ENCODE measurements around the gene PNPLA1. TPM values are rescaled to one million over a fixed set of nuclear protein-coding genes. Genes with fewer than 3 reads are reported as not detected.
"Not testable (repeated sequence)": the region's sequence is repeated elsewhere in the genome, so short reads cannot be mapped to it uniquely, and the experiment has no call there.

The PNPLA1 gene
- polyA plus RNA-seq, 4 donors = 0.55 to 2.7 (median 1.9) TPM

DNA sequence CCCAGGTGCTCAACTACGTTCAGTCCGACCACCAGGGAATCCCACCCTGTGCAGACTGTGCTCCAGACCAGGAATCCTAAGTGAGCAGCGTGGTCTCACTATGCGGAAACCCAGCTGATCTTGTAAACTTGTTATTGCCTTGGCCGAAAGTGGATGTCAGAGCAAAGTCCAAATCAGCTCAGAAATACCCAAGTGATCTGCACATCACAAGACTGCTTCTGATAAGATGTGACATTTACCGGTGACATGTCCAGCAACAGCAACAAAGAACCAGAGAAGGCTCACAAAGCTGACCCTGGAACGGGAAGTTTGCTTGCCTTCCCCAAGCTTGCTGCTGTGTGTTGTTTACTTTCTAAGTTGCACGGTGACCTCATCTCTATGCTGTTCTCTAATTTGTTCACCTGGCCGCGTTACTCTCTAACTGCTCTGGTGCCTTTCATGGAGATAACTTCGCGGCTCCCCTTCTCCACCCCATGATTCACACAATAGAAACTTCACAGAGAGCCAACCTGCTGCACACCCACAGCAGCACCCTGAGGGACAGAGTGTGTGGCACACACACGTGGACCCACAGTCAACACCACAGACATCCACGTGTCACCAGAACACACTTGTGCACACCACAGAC is 65.1 kb downstream of the PNPLA1 start:
- no peak for FAIRE-seq
- H3K27me3 ChIP-seq (ENCODE audit: control insufficient read depth in 3 of 3, insufficient read depth in 3 of 3, low read length in 3 of 3) = no peaks in the 10 kb centered on the region

DNA sequence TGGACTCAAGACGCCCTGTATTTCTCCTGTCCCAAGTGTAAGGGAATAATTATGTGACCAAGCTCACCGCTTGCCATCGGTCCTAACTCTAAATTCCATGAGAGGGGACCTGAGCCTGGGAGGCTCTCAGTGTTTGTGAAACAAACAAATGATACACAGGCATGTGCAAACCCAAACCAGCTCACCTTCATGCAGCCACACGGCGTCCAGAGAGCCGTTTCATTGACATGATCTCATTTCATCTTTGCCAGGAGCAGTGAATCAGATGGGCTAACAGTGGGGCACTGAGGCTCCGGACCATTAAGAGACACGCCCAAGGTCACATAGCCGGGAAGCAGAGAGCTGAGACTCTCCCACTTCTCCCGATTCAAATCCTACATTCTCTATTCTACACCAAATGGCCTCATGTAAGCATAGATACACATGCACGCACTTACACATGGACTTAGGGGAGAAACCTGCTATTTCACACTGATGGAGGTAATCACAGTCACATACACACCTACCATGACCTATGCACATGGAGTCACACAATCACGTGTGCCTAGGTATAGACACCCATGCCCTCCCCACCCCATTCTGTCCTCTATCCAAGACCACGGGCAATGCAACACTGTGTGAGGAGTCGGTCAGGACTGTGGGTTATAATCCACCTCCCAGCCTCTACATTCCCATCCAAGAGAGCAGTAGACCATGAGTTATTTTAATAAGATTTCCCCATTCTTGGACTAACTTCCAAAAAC is 65.8 kb downstream of the PNPLA1 start:
- DNase-seq (peak; percentile 66 to 77), FAIRE-seq (no peak)
- H3K4me1 ChIP-seq (ENCODE audit: control insufficient read depth in 3 of 3, insufficient read depth in 2 of 3, low read depth in 1 of 3, low read length in 2 of 3) = peaks cover 8 to 63% (median 8%) of the 10 kb centered on the region in 3 donors
- H3K36me3 ChIP-seq (ENCODE audit: control insufficient read depth in 3 of 3, insufficient read depth in 2 of 3, low read depth in 1 of 3, low read length in 3 of 3) = peaks cover 0 to 11% (median 0%) of the 10 kb centered on the region in 3 donors
- peak overlapping the region; percentile 86 to 93 (median 87) for H3K27ac ChIP-seq (ENCODE audit: low read depth in 1 of 3, low read length in 2 of 3)
- H3K4me3 ChIP-seq (ENCODE audit: low read depth in 1 of 3, low read length in 3 of 3) = peak overlapping the region in 2 of 3 donors; percentile 34 to 53
- H3K27me3 ChIP-seq (ENCODE audit: control insufficient read depth in 3 of 3, insufficient read depth in 3 of 3, low read length in 3 of 3) = no peaks in the 10 kb centered on the region
- H3K9me3 ChIP-seq (ENCODE audit: control insufficient read depth in 2 of 2, insufficient read depth in 1 of 2, low read depth in 1 of 2, low read length in 1 of 2) = peaks cover 0 to 6% of the 10 kb centered on the region in 2 donors
- 16 to 66% (median 40%) methylated on average over 14 of the region's 14 CpGs for WGBS, 3 donors

More for the DNA sequence above, 65.1 kb downstream of the PNPLA1 start:
- H3K27ac ChIP-seq (ENCODE audit: low read depth in 1 of 3, low read length in 2 of 3) = peak overlapping the region; percentile 86 to 93 (median 87)
- DNase-seq = peak; percentile 88 to 94
- H3K4me1 ChIP-seq (ENCODE audit: control insufficient read depth in 3 of 3, insufficient read depth in 2 of 3, low read depth in 1 of 3, low read length in 2 of 3) = peaks cover 8 to 56% (median 8%) of the 10 kb centered on the region in 3 donors
- peaks cover 0 to 18% (median 0%) of the 10 kb centered on the region in 3 donors for H3K36me3 ChIP-seq (ENCODE audit: control insufficient read depth in 3 of 3, insufficient read depth in 2 of 3, low read depth in 1 of 3, low read length in 3 of 3)
- peak overlapping the region in 2 of 3 donors; percentile 34 to 53 for H3K4me3 ChIP-seq (ENCODE audit: low read depth in 1 of 3, low read length in 3 of 3)
- WGBS, 3 donors = 11 to 45% (median 33%) methylated on average over 14 of the region's 14 CpGs
- H3K9me3 ChIP-seq (ENCODE audit: control insufficient read depth in 2 of 2, insufficient read depth in 1 of 2, low read depth in 1 of 2, low read length in 1 of 2) = peaks cover 0 to 6% of the 10 kb centered on the region in 2 donors

DNA sequence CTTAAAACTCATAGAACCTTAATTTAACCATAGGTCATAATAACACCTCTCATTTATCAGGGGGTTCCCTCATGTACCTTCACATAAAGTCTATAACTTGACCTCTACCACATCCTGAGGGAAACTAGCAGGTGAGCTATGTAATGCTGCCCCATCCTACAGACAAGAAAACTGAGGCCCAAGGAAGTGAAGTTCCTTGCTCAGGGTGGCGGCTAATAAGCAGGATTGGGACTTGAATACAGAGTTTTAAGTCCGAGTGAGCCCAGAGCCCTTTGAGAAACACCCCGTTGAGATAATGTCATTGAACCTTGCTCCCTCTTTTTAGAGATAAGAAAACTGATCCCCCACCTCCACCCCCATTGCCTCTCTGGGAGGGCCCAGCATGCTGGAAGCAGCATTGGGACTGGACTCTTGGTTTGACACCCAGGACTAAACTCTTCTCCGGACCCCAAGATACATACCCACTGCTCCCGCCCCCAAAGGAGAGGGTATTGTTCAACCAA is 66.4 kb downstream of the PNPLA1 start:
- Histone ChIP-seq H3K36me3 (ENCODE audit: control insufficient read depth in 3 of 3, insufficient read depth in 2 of 3, low read depth in 1 of 3, low read length in 3 of 3) (peaks cover 0 to 9% (median 0%) of the 10 kb centered on the region in 3 donors), H3K27me3 (ENCODE audit: control insufficient read depth in 3 of 3, insufficient read depth in 3 of 3, low read length in 3 of 3) (no peaks in the 10 kb centered on the region), H3K4me3 (ENCODE audit: low read depth in 1 of 3, low read length in 3 of 3) (peak overlapping the region in 2 of 3 donors; percentile 34 to 53), H3K27ac (ENCODE audit: low read depth in 1 of 3, low read length in 2 of 3) (peak overlapping the region; percentile 86 to 93 (median 87)), H3K4me1 (ENCODE audit: control insufficient read depth in 3 of 3, insufficient read depth in 2 of 3, low read depth in 1 of 3, low read length in 2 of 3) (peaks cover 8 to 66% (median 8%) of the 10 kb centered on the region in 3 donors), H3K9me3 (ENCODE audit: control insufficient read depth in 2 of 2, insufficient read depth in 1 of 2, low read depth in 1 of 2, low read length in 1 of 2) (peaks cover 0 to 6% of the 10 kb centered on the region in 2 donors)
- FAIRE-seq (no peak), DNase-seq (peak in 1 of 2 donors; percentile 88)
- WGBS, 3 donors = 35 to 73% (median 43%) methylated on average over 5 of the region's 5 CpGs

DNA sequence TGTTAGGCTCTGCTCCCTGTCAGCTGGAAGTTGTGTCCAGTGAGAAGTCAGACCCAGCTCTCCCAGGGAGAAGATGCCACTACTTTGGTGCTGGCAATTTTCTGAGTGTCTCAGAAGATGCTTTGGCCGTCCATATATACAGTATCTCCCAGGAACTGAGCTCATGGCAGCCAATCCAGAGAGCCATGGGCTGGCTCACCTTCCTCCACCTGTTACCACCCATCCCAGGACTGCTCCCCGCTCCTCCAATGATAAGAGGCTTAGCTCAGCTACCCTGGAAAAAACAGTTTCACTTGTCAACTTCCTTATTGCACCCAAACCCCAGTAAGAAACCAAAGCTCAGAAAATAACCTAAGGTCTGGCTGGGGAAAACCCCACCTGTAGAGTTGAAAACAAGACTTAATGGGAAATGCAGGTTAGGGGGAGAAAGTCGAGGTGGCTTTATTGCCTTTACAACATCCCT is 67.0 kb downstream of the PNPLA1 start, which contains the start of gene BNIP5:
TSS of gene BNIP5 (minus strand) at position 110 of the 463 bp plus-strand sequence. CDS start 6,198 bp downstream, outside the sequence.
- Histone ChIP-seq H3K4me3 (ENCODE audit: low read depth in 1 of 3, low read length in 3 of 3) (peak within 1 kb of the TSS in 2 of 3 donors; percentile 34 to 53), H3K36me3 (ENCODE audit: control insufficient read depth in 3 of 3, insufficient read depth in 2 of 3, low read depth in 1 of 3, low read length in 3 of 3) (peaks cover 0 to 7% (median 0%) of the 10 kb centered on the region in 3 donors), H3K4me1 (ENCODE audit: control insufficient read depth in 3 of 3, insufficient read depth in 2 of 3, low read depth in 1 of 3, low read length in 2 of 3) (peaks cover 8 to 66% (median 8%) of the 10 kb centered on the region in 3 donors), H3K9me3 (ENCODE audit: control insufficient read depth in 2 of 2, insufficient read depth in 1 of 2, low read depth in 1 of 2, low read length in 1 of 2) (peaks cover 0 to 6% of the 10 kb centered on the region in 2 donors), H3K27ac (ENCODE audit: low read depth in 1 of 3, low read length in 2 of 3) (peak within 1 kb of the TSS; percentile 86 to 93 (median 87)), H3K27me3 (ENCODE audit: control insufficient read depth in 3 of 3, insufficient read depth in 3 of 3, low read length in 3 of 3) (no peaks in the 10 kb centered on the region)
- 4 to 52% (median 31%) methylated on average over 3 of the region's 3 CpGs for WGBS, 3 donors
- DNase-seq (peak; percentile 94 to 98), FAIRE-seq (no peak)

DNA sequence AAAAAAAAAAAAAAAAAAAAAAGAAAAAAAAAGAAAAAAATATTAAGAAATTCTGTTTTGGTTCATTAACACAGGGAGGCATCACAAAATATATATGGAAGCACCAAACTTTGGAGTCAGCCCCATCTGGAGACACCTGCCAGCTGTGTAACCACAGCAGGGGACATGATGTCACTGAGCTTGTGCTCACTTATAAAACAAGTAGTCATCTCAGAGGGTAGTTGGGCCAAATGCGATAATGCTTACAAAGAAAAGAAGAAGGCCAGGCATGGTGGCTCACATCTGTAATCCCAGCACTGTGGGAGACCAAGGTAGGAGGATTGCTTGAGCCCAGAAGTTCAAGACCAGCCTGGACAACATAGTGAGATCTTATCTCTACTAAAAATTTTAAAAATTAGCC is 68.0 kb downstream of the PNPLA1 start:
- 88 to 100% (median 91%) methylated on average over 1 of the region's 1 CpG for WGBS, 3 donors

DNA sequence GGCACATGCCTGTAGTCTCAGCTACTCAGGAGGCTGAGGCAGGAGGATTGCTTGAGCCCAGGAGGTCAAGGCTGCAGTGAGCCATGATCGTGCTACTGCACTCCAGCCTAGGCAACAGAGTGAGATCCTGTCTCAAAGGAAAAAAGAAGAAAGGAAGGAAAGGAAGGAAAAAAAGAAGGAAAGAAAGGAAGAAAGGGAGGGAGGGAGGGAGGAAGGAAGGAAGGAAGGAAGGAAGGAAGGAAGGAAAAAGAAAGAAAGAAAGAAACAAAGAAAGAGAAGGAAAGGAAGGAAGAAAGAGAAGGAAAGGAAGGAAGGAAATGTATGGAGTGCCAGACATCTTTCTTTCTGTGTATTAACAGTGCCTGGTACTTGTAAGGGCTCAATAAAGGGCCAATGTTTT is 68.4 kb downstream of the PNPLA1 start:
- DNase-seq; H3K36me3 ChIP-seq (ENCODE audit: control insufficient read depth in 3 of 3, insufficient read depth in 2 of 3, low read depth in 1 of 3, low read length in 3 of 3); H3K9me3 ChIP-seq (ENCODE audit: control insufficient read depth in 2 of 2, insufficient read depth in 1 of 2, low read depth in 1 of 2, low read length in 1 of 2); H3K27me3 ChIP-seq (ENCODE audit: control insufficient read depth in 3 of 3, insufficient read depth in 3 of 3, low read length in 3 of 3); H3K4me3 ChIP-seq (ENCODE audit: low read depth in 1 of 3, low read length in 3 of 3); FAIRE-seq: not testable (repeated sequence)
- Histone ChIP-seq H3K27ac (ENCODE audit: low read depth in 1 of 3, low read length in 2 of 3) (peak overlapping the region in 1 of 3 donors; percentile 45), H3K4me1 (ENCODE audit: control insufficient read depth in 3 of 3, insufficient read depth in 2 of 3, low read depth in 1 of 3, low read length in 2 of 3) (peaks cover 8 to 63% (median 8%) of the 10 kb centered on the region in 3 donors)
- WGBS, 3 donors = 60 to 96% (median 94%) methylated on average over 1 of the region's 1 CpG

More for the DNA sequence above, 68.0 kb downstream of the PNPLA1 start:
- H3K27ac ChIP-seq (ENCODE audit: low read depth in 1 of 3, low read length in 2 of 3) = no peak overlapping the region
- no peak overlapping the region for H3K4me3 ChIP-seq (ENCODE audit: low read depth in 1 of 3, low read length in 3 of 3)
- H3K9me3 ChIP-seq (ENCODE audit: control insufficient read depth in 2 of 2, insufficient read depth in 1 of 2, low read depth in 1 of 2, low read length in 1 of 2) = peaks cover 0 to 6% of the 10 kb centered on the region in 2 donors
- H3K27me3 ChIP-seq (ENCODE audit: control insufficient read depth in 3 of 3, insufficient read depth in 3 of 3, low read length in 3 of 3) = no peaks in the 10 kb centered on the region
- no peak for DNase-seq
- H3K36me3 ChIP-seq (ENCODE audit: control insufficient read depth in 3 of 3, insufficient read depth in 2 of 3, low read depth in 1 of 3, low read length in 3 of 3) = peaks cover 0 to 2% (median 0%) of the 10 kb centered on the region in 3 donors
- no peak for FAIRE-seq
- peaks cover 8 to 66% (median 8%) of the 10 kb centered on the region in 3 donors for H3K4me1 ChIP-seq (ENCODE audit: control insufficient read depth in 3 of 3, insufficient read depth in 2 of 3, low read depth in 1 of 3, low read length in 2 of 3)

DNA sequence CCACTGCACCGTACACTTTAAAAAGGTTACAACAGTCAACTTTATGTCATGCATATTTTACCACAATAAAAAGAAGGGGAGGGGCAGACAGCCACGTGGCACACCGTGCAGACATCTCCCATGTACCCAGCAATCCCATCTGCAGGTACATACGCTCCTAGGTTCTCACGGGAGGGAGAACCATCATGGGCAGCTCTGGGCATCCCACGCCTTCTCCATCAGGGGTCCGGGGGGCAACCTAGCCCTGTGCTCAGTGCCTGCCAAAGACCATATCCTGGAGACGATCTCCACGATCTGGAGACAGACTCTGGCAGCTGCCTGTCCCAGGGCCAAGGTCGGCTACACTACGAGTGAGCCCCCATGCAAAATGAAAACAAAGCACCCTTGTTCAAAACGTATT is 69.3 kb downstream of the PNPLA1 start:
- no peak overlapping the region for H3K4me3 ChIP-seq (ENCODE audit: low read depth in 1 of 3, low read length in 3 of 3)
- DNase-seq (peak; percentile 63 to 76), FAIRE-seq (no peak)
- H3K36me3 ChIP-seq (ENCODE audit: control insufficient read depth in 3 of 3, insufficient read depth in 2 of 3, low read depth in 1 of 3, low read length in 3 of 3) = no peaks in the 10 kb centered on the region
- H3K27ac ChIP-seq (ENCODE audit: low read depth in 1 of 3, low read length in 2 of 3) = peak overlapping the region in 1 of 3 donors; percentile 45
- 22 to 59% (median 37%) methylated on average over 12 of the region's 12 CpGs for WGBS, 3 donors
- peaks cover 4 to 54% (median 6%) of the 10 kb centered on the region in 3 donors for H3K4me1 ChIP-seq (ENCODE audit: control insufficient read depth in 3 of 3, insufficient read depth in 2 of 3, low read depth in 1 of 3, low read length in 2 of 3)
- H3K27me3 ChIP-seq (ENCODE audit: control insufficient read depth in 3 of 3, insufficient read depth in 3 of 3, low read length in 3 of 3) = no peaks in the 10 kb centered on the region
- H3K9me3 ChIP-seq (ENCODE audit: control insufficient read depth in 2 of 2, insufficient read depth in 1 of 2, low read depth in 1 of 2, low read length in 1 of 2) = peaks cover 0 to 4% of the 10 kb centered on the region in 2 donors

DNA sequence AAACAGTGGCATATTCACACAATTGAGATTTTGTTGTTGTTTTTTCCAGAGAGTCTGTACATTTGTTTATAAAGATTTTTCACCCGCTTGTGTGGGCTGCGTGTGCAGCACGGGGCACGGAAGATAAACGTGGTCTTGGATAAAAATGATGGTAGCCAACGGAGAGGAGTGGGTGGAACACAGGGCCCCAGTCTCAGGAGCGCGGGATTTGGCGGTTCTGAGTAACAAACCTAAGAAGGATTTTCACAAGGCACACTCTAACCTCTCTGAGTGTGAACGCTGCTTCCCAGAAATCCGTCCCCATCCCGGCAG is 70.4 kb downstream of the PNPLA1 start:
- Histone ChIP-seq H3K27ac (ENCODE audit: low read depth in 1 of 3, low read length in 2 of 3) (peak overlapping the region; percentile 89 to 100 (median 94)), H3K9me3 (ENCODE audit: control insufficient read depth in 2 of 2, insufficient read depth in 1 of 2, low read depth in 1 of 2, low read length in 1 of 2) (no peaks in the 10 kb centered on the region), H3K36me3 (ENCODE audit: control insufficient read depth in 3 of 3, insufficient read depth in 2 of 3, low read depth in 1 of 3, low read length in 3 of 3) (no peaks in the 10 kb centered on the region), H3K27me3 (ENCODE audit: control insufficient read depth in 3 of 3, insufficient read depth in 3 of 3, low read length in 3 of 3) (no peaks in the 10 kb centered on the region), H3K4me3 (ENCODE audit: low read depth in 1 of 3, low read length in 3 of 3) (no peak overlapping the region), H3K4me1 (ENCODE audit: control insufficient read depth in 3 of 3, insufficient read depth in 2 of 3, low read depth in 1 of 3, low read length in 2 of 3) (peaks cover 2 to 44% (median 5%) of the 10 kb centered on the region in 3 donors)
- no peak for DNase-seq
- 16 to 53% (median 32%) methylated on average over 12 of the region's 12 CpGs for WGBS, 3 donors
- FAIRE-seq = no peak

Data from small intestine (tissue), 7 donors.